HAP-1 (cell line): ENCODE measurements around the gene SLC35F4.
"Not testable (repeated sequence)": the region's sequence is repeated elsewhere in the genome, so short reads cannot be mapped to it uniquely, and the experiment has no call there.

Source experiments
- DNase-seq, 2 experiments: peaks; one replicate each; pipeline ENCODE4 v3.0.0-alpha.2; 2016 to 2020; ENCODE audit warnings: low spot score in 2 of 2
- H3K27me3 ChIP-seq: fragments of 250-450 bp; sonication (Bioruptor Pico); 2 replicates; pipeline ENCODE4 v1.5.1; 2020; ENCODE audit warnings: low read depth, mild to moderate bottlenecking, moderate library complexity
- H3K36me3 ChIP-seq: fragments of 250-450 bp; sonication (Bioruptor Pico); replicated peaks from 2 replicates; pipeline ENCODE4 v1.5.1; 2020; ENCODE audit warnings: mild to moderate bottlenecking
- H3K4me1 ChIP-seq: fragments of 250-450 bp; sonication (Bioruptor Pico); 2 replicates; pipeline ENCODE4 v1.5.1; 2020; ENCODE audit warnings: mild to moderate bottlenecking
- H3K4me3 ChIP-seq: fragments of 250-450 bp; sonication (Bioruptor Pico); 2 replicates; pipeline ENCODE4 v1.5.1; 2020; ENCODE audit warnings: mild to moderate bottlenecking, moderate library complexity
- H3K9me3 ChIP-seq: fragments of 250-450 bp; sonication (Bioruptor Pico); 2 replicates; pipeline ENCODE4 v1.5.1; 2020; ENCODE audit warnings: mild to moderate bottlenecking, moderate library complexity
- in situ Hi-C: fragments of 300-500 bp; cut with MboI; formaldehyde crosslinking; loops from 3 replicates; pipeline ENCODE4 v1.14.3; 2020; ENCODE audit warnings: low sequenced_read_pairs, inconsistent platforms, mixed read lengths

Gene SLC35F4

DNA sequence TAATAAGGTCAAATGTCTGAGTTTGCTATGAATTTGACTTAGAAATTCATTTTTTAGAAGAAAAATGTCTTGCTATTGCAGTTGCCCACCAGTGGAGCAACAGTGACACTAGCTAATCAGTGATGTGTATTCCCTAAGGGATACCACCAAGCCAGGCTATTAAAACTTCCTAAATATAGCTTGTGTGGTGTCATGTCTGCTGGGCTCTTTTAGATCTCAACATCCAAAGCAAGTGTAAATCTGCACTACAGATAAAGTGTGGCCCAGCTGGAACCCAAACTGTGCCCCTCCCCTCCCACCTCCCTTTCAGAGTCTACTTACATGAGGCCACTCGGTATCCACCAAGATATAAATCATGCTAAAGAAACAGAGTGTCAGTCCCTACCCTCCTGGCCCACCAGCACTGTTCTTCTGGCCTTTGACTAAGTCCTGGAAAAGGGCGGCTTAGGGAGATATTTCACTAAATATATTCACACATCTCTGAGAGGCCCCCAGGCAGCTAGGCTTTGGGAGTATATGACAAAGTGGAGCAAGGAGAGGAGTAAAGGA lies 53.8 kb downstream of the SLC35F4 start:
- H3K4me3 ChIP-seq = no peak overlapping the region
- H3K9me3 ChIP-seq = no peaks in the 10 kb centered on the region
- H3K27me3 ChIP-seq = peaks cover 2% of the 10 kb centered on the region; the same call in 1 of the 2 replicates
- no peak for DNase-seq
- H3K36me3 ChIP-seq = no peaks in the 10 kb centered on the region
- no peaks in the 10 kb centered on the region for H3K4me1 ChIP-seq
- in situ Hi-C loops = no loop called here

DNA sequence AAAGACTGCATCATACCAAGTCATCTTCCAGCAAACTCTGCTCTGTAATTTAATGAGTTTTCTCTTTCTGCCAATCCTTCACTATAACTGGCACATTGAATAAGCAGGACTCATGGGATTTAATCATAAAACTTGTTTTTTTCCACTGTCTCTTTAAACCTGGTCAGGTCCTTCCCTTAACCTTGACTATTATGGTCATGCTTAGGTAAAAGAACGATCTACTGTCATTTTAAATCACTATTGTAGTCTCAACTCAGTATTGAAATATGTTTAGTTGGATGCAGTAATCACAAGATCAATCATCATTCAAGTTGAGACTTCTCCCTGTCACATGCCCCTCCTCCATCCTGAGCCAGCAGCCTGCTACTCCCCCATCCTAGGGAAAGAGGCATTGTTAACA lies 56.1 kb downstream of the SLC35F4 start:
- H3K4me3 ChIP-seq = no peak overlapping the region
- no peak for DNase-seq
- in situ Hi-C loops = no loop called here
- H3K36me3 ChIP-seq = no peaks in the 10 kb centered on the region
- H3K9me3 ChIP-seq = no peaks in the 10 kb centered on the region
- no peaks in the 10 kb centered on the region for H3K4me1 ChIP-seq
- H3K27me3 ChIP-seq = peaks cover 2% of the 10 kb centered on the region; the same call in 1 of the 2 replicates

DNA sequence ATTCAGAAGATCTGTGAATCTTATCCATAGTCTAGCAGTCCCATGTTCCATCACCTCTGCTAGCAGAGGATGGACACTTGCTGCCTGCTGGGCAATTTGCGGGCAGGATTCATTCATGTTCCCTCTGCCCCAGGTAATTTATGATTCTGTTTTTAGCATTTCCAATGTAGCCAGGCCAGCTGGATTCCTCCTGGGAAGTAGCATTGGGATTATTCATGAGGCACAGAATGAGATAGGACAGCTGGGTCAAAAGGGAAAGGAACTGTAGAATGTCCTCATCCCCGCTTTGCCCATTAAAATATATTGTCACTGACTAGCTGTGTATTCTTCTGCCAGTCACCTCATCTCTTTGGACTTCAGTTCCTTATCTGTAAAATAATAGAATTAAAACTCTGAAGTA lies 68.7 kb downstream of the SLC35F4 start:
- Histone ChIP-seq H3K4me3 (no peak overlapping the region), H3K4me1 (no peaks in the 10 kb centered on the region), H3K36me3 (no peaks in the 10 kb centered on the region), H3K9me3 (no peaks in the 10 kb centered on the region), H3K27me3 (no peaks in the 10 kb centered on the region; the same call in 1 of the 2 replicates)
- no peak for DNase-seq
- in situ Hi-C loops = no loop called here

DNA sequence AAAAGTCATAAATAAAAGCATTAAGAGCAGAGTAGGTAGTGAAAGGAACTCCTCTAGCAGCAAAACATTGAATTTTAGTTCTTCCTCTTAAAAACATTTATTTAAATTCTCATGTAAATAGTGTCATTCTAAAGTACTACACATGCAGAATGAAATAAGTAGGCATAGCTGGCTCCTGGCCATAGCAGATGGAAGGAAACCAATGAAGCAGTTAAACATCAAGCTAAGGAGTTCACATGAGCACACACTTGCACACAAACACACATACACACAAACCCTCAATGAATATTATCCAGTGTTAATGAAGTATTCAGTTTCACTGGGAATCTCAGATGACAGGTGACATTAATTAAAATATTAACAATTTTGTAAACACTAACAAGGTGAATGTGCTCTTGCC lies 69.3 kb downstream of the SLC35F4 start:
- Histone ChIP-seq H3K36me3 (no peaks in the 10 kb centered on the region), H3K27me3 (no peaks in the 10 kb centered on the region; the same call in 1 of the 2 replicates), H3K4me3 (no peak overlapping the region), H3K9me3 (no peaks in the 10 kb centered on the region), H3K4me1 (no peaks in the 10 kb centered on the region)
- DNase-seq = no peak
- in situ Hi-C loops = no loop called here

DNA sequence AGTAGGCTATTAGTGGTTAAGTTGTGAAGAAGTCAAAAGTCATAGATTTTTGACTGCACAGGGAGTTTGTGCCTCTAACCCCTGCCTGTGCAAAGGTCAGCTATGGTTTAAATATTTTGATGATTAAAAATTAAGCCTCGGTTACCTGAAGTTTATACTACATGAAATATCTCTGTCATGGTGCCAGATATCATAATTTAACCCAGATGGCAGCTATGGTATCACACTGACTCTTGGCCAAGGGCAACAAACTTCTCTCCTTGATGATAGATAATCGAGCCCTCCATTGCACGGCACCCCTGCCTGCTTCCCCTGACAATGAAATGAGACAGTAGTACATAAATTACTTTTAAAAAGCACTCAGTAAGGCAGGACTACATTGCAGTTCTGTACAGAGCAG lies 80.8 kb downstream of the SLC35F4 start:
- no peak overlapping the region for H3K4me3 ChIP-seq
- in situ Hi-C loops = no loop called here
- H3K4me1 ChIP-seq = no peaks in the 10 kb centered on the region
- no peaks in the 10 kb centered on the region for H3K36me3 ChIP-seq
- no peaks in the 10 kb centered on the region for H3K9me3 ChIP-seq
- no peaks in the 10 kb centered on the region for H3K27me3 ChIP-seq
- no peak for DNase-seq

DNA sequence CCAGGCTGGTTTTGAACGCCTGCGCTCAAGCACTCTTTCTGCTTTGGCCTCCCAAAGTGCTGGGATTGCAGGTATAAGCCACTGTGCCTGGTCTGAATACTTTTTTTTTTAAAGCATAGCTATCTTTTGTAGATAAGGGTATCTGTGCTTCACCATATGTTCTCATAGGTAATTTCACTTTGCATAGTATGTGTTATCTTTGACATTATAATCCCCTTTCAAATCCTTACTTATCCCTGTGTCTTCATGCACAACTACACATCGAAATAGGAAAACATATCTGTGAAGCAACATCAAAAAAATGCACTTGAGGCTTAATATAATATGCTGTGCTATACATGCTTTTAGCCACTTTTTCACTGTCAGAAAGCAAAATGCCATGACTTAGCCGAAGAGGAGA lies 94.1 kb downstream of the SLC35F4 start:
- H3K4me3 ChIP-seq = no peak overlapping the region
- H3K9me3 ChIP-seq = no peaks in the 10 kb centered on the region
- no peak for DNase-seq
- H3K4me1 ChIP-seq = no peaks in the 10 kb centered on the region
- in situ Hi-C loops = no loop called here
- H3K36me3 ChIP-seq = no peaks in the 10 kb centered on the region
- no peaks in the 10 kb centered on the region for H3K27me3 ChIP-seq

DNA sequence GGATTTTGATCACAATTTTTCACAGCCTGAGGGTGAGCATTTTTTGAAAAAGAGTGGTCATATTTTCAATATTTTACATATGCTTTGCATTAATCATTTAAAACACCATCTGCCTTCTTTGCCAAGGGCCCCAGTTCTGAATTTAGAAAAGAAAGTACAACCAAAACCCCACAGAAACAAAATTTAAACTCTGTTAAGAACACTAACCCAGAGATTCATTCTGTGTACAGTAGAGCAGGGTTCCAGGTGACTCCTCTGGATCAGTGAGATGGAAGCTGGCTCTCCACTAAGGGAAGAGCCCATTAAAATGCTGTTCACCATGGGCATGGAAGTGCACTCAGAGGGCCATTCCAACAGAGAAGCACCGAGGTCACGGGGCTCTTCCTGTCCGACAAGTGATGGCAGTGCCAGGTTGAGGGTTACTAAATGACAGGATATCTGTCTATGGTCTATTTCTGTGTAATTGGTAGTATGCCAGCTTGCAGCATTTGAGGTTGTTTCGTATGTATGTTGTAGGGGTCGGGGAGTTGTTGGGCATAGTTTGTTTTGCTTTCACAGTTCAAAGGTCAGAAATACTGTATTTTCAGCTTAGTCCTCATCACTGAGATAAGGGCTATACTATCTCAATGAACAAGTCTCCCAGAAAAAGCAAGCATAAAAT lies 95.9 kb downstream of the SLC35F4 start:
- H3K27me3 ChIP-seq = no peaks in the 10 kb centered on the region
- no peaks in the 10 kb centered on the region for H3K36me3 ChIP-seq
- in situ Hi-C loops = no loop called here
- no peak for DNase-seq
- H3K9me3 ChIP-seq = no peaks in the 10 kb centered on the region
- no peaks in the 10 kb centered on the region for H3K4me1 ChIP-seq
- H3K4me3 ChIP-seq = no peak overlapping the region

DNA sequence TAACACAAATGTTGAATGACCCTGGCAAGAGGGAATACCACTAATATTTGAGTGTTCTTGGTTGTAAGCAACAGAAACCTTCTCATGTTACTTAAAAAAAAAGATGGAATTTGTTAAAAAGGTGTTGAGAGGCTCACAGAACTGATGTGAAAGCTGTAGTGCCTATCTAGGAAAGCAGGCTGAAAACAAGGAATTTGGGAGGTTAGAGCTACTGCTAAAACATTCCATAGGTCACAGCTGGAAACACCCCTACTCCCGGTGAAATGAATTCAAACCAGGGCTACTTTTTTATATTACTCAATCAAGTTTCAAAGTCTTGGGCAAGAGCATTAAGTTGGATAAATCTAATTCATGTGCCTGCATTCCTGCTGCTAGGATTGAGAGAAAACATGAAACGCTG lies 104.1 kb downstream of the SLC35F4 start:
- no peak for DNase-seq
- peaks cover 2% of the 10 kb centered on the region; the same call in 1 of the 2 replicates for H3K9me3 ChIP-seq

DNA sequence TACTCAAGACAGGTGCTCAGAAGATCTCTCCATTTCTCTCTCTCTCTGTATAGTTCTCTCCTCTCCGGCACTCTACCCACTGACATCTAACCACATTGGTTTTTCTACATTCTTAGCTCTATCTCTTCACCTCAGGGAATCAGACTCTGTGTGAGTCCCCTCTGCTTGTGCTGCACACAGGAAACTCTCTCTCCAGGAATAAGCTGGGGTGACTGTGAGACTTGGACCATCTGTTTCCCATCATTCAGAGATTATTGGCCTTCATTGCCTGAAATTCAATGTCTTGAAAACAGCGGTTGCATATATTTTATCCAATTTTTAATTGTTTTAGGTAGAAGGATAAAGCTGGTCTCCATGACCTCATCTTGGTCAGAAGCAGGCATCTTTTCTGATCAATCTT lies 105.0 kb downstream of the SLC35F4 start:
- H3K27me3 ChIP-seq = peaks cover 4% of the 10 kb centered on the region
- in situ Hi-C loops = no loop called here
- no peak for DNase-seq
- peaks cover 2% of the 10 kb centered on the region; the same call in 1 of the 2 replicates for H3K9me3 ChIP-seq
- H3K4me3 ChIP-seq = no peak overlapping the region
- no peaks in the 10 kb centered on the region for H3K4me1 ChIP-seq
- no peaks in the 10 kb centered on the region for H3K36me3 ChIP-seq

More for the DNA sequence above, 104.1 kb downstream of the SLC35F4 start:
- Histone ChIP-seq H3K27me3 (peaks cover 4% of the 10 kb centered on the region), H3K4me3 (no peak overlapping the region), H3K4me1 (no peaks in the 10 kb centered on the region), H3K36me3 (no peaks in the 10 kb centered on the region)
- in situ Hi-C loops = no loop called here

DNA sequence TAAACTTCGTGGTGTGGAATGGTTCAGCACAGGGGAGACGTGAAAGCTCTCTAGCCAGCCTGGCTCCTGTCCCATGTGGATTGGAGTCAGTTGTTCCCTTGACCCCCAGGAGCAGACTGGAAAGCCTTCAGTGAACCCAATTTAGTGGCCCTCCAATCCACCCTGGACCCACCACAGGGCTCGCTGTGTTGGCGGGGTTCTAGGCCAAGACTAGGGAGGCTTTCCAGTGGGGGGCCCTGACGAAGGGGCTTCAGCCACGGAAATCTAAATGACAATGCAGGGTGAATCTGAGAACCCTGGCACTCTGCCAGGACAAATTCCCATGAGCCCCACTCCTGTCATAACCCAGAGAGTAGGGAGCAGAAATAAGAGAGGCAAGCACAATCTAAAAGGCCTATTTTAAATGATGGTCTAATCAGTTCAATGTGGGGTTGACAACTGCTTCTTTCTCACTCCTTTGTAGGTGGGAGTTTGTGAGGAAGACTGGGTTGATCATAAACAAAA lies 110.8 kb downstream of the SLC35F4 start:
- Histone ChIP-seq H3K27me3 (peaks cover 4% of the 10 kb centered on the region), H3K36me3 (no peaks in the 10 kb centered on the region), H3K4me3 (no peak overlapping the region), H3K4me1 (no peaks in the 10 kb centered on the region; the same call in 1 of the 2 replicates), H3K9me3 (peaks cover 2% of the 10 kb centered on the region; the same call in 1 of the 2 replicates)
- in situ Hi-C loops = no loop called here
- no peak for DNase-seq

DNA sequence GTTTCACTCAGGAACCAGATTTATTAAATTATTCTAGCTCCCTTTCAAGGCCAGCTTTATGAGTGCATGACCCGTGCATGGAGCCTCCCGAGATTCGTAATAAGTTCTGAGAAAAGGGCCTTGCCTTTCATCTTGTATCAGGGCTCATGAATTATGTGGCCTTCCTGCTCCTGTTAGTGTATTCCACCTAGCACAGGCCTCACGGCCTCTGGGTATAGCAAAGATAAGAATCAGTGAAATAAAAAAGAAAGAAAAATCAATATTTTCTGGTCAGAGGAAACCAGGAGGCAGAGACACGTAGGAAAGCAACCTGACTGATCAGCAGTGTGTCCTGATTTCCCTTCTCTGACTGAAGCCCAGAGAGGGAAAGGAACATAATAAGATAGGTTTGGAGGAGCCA lies 111.4 kb downstream of the SLC35F4 start:
- no peak for DNase-seq
- Histone ChIP-seq H3K9me3 (no peaks in the 10 kb centered on the region), H3K4me3 (no peak overlapping the region), H3K27me3 (peaks cover 4% of the 10 kb centered on the region), H3K36me3 (no peaks in the 10 kb centered on the region), H3K4me1 (no peaks in the 10 kb centered on the region; the same call in 1 of the 2 replicates)
- in situ Hi-C loops = no loop called here

DNA sequence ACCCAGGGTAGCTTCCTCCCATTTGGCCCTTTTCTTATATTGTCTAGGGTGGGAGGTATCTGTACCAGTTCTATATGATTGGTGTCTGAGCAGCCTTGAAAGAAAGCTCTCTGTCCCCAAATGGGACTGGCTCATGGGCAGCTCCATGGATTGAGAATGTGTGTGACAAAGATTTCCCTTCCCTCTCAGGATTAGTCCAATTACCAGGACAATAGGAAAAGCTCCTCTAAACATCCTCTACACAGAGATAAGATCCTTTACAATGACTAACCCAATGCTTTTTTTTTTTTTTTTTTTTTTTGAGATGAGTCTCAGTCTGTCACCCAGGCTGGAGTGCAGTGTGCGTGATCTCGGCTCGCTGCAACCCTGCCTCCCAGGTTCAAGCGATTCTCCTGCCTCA lies 112.1 kb downstream of the SLC35F4 start:
- in situ Hi-C loops = no loop called here
- H3K4me3 ChIP-seq = no peak overlapping the region
- no peaks in the 10 kb centered on the region for H3K9me3 ChIP-seq
- H3K27me3 ChIP-seq = peaks cover 3% of the 10 kb centered on the region
- no peak for DNase-seq
- H3K36me3 ChIP-seq = no peaks in the 10 kb centered on the region
- no peaks in the 10 kb centered on the region; the same call in 1 of the 2 replicates for H3K4me1 ChIP-seq

DNA sequence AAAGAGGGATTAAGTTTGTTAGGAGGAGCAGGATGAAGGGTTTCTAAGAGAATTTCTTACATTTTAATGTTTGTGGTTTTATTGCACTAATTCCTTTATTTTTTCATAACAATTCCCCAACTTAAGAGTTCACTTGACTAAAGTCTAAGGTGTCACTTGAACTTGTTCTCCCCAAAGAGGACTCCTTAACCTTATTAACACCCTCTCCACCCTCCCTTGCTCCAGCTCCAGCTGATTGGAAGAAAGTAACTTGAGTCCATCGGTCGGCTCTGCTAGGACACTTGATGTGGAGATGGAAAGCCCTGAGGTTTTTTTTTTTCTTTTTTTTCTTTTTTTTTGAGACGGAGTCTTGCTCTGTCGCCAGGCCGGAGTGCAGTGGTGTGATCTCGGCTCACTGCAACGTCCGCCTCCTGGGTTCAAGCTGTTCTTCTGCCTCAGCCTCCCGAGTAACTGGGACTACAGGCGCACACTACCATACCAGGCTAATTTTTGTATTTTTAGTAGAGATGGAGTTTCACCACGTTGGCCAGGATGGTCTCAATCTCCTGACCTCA lies 113.7 kb downstream of the SLC35F4 start:
- H3K4me1 ChIP-seq, H3K27me3 ChIP-seq, in situ Hi-C loops, DNase-seq, H3K9me3 ChIP-seq, H3K36me3 ChIP-seq, H3K4me3 ChIP-seq: not testable (repeated sequence)

DNA sequence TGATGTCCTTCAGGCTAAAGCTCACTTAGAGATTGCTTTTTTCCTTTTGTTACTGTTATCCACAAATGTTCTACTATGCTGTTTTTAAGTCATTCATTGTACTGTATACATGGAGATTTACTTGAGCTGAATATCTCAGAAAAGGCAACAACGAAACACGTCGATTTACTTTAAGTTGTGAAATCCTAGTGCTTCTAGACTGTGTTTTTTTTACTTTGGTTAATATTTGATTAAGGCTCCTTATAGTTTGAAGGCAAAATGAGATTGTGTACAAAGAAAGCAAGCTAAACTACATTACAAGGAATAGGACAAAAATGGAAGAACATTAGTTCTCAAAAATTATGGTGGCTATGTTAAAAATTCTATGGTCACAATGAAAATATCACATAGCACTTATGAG lies 114.5 kb downstream of the SLC35F4 start:
- Histone ChIP-seq H3K27me3 (no peaks in the 10 kb centered on the region), H3K9me3 (no peaks in the 10 kb centered on the region), H3K4me3 (no peak overlapping the region), H3K36me3 (no peaks in the 10 kb centered on the region), H3K4me1 (no peaks in the 10 kb centered on the region; the same call in 1 of the 2 replicates)
- in situ Hi-C loops = no loop called here
- DNase-seq = no peak
